ENCODE data around the gene OPN4. TPM values are rescaled to one million over a fixed set of nuclear protein-coding genes. Genes with fewer than 3 reads are reported as not detected.

Gene OPN4
- total and polyA plus RNA-seq, 2 donors from 2014 or later: not detected

DNA sequence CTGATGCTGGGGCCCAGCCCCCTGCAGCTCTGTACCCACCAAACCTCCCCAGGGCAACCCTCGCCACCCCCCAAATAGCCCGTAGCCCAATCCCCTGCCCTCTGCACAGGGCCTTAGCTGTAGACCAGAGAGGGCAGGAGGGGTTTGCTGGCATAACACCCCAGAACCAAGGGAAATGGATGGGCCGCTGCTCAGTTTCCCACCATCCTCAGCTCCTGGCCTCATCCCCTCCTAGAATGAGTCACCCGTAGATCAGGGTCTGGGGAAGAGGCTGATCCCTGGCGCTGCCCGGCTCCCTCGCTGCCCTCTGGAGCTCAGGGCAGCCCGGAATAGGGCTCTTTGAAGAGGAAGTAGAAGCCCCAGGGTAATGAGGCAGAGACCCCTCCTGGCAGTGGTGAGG, 45.2 kb downstream of the OPN4 start:
- Histone ChIP-seq H3K27ac (ENCODE audit: low read depth in 2 of 2, low read length in 2 of 2) (no peak overlapping the region), H3K36me3 (ENCODE audit: control insufficient read depth in 2 of 3, insufficient read depth in 3 of 3, low read length in 3 of 3) (no peaks in the 10 kb centered on the region), H3K4me1 (ENCODE audit: control insufficient read depth in 2 of 3, insufficient read depth in 2 of 3, low read depth in 1 of 3, low read length in 3 of 3) (no peaks in the 10 kb centered on the region), H3K9ac (ENCODE audit: low read length in 3 of 3) (no peak overlapping the region), H3K27me3 (ENCODE audit: control insufficient read depth, insufficient read depth, low read length) (no peaks in the 10 kb centered on the region), H3K9me3 (ENCODE audit: control insufficient read depth in 2 of 3, insufficient read depth in 1 of 3, low read length in 3 of 3) (no peaks in the 10 kb centered on the region), H3K4me3 (ENCODE audit: low read length in 3 of 3) (no peak overlapping the region)
- FAIRE-seq: no peak
- peak in 1 of 5 donors; percentile 27 for DNase-seq
- intact Hi-C loops (cut with DNase I): no loop called here
- TF ChIP-seq, protein P1, sequence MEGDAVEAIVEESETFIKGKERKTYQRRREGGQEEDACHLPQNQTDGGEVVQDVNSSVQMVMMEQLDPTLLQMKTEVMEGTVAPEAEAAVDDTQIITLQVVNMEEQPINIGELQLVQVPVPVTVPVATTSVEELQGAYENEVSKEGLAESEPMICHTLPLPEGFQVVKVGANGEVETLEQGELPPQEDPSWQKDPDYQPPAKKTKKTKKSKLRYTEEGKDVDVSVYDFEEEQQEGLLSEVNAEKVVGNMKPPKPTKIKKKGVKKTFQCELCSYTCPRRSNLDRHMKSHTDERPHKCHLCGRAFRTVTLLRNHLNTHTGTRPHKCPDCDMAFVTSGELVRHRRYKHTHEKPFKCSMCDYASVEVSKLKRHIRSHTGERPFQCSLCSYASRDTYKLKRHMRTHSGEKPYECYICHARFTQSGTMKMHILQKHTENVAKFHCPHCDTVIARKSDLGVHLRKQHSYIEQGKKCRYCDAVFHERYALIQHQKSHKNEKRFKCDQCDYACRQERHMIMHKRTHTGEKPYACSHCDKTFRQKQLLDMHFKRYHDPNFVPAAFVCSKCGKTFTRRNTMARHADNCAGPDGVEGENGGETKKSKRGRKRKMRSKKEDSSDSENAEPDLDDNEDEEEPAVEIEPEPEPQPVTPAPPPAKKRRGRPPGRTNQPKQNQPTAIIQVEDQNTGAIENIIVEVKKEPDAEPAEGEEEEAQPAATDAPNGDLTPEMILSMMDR (IDR thresholded peaks at IDR 0.05; ENCODE audit: borderline replicate concordance, extremely low read depth, insufficient read depth): no peak

GRCh38 chr10:86699991-86700840, 45.9 kb downstream of the OPN4 start:
- Histone ChIP-seq H3K36me3 (ENCODE audit: control insufficient read depth in 2 of 3, insufficient read depth in 3 of 3, low read length in 3 of 3) (no peaks in the 10 kb centered on the region), H3K9me3 (ENCODE audit: control insufficient read depth in 2 of 3, insufficient read depth in 1 of 3, low read length in 3 of 3) (no peaks in the 10 kb centered on the region), H3K4me1 (ENCODE audit: control insufficient read depth in 2 of 3, insufficient read depth in 2 of 3, low read depth in 1 of 3, low read length in 3 of 3) (no peaks in the 10 kb centered on the region), H3K4me3 (ENCODE audit: low read length in 3 of 3) (no peak overlapping the region), H3K27me3 (ENCODE audit: control insufficient read depth, insufficient read depth, low read length) (no peaks in the 10 kb centered on the region), H3K9ac (ENCODE audit: low read length in 3 of 3) (no peak overlapping the region), H3K27ac (ENCODE audit: low read depth in 2 of 2, low read length in 2 of 2) (no peak overlapping the region)
- TF ChIP-seq, protein P1 (IDR thresholded peaks at IDR 0.05; ENCODE audit: borderline replicate concordance, extremely low read depth, insufficient read depth): no peak
- DNase-seq (peak in 1 of 5 donors; percentile 49), FAIRE-seq (no peak)
- intact Hi-C loops (cut with DNase I): no loop called here

GRCh38 chr10:86700851-86701617, 46.7 kb downstream of the OPN4 start:
- H3K27ac ChIP-seq (ENCODE audit: low read depth in 2 of 2, low read length in 2 of 2): no peak overlapping the region
- H3K9ac ChIP-seq (ENCODE audit: low read length in 3 of 3): no peak overlapping the region
- H3K27me3 ChIP-seq (ENCODE audit: control insufficient read depth, insufficient read depth, low read length): no peaks in the 10 kb centered on the region
- TF ChIP-seq, protein P1 (IDR thresholded peaks at IDR 0.05; ENCODE audit: borderline replicate concordance, extremely low read depth, insufficient read depth): no peak
- intact Hi-C loops (cut with DNase I): no loop called here
- no peaks in the 10 kb centered on the region for H3K4me1 ChIP-seq (ENCODE audit: control insufficient read depth in 2 of 3, insufficient read depth in 2 of 3, low read depth in 1 of 3, low read length in 3 of 3)
- no peak for FAIRE-seq
- H3K36me3 ChIP-seq (ENCODE audit: control insufficient read depth in 2 of 3, insufficient read depth in 3 of 3, low read length in 3 of 3): no peaks in the 10 kb centered on the region
- H3K4me3 ChIP-seq (ENCODE audit: low read length in 3 of 3): no peak overlapping the region
- H3K9me3 ChIP-seq (ENCODE audit: control insufficient read depth in 2 of 3, insufficient read depth in 1 of 3, low read length in 3 of 3): no peaks in the 10 kb centered on the region
- peak in 1 of 5 donors; percentile 43 for DNase-seq

Measured in kidney (tissue), 14 donors.